NCI-H526 (cell line): ENCODE measurements around the gene SBK2.
"Not testable (repeated sequence)": the region's sequence is repeated elsewhere in the genome, so short reads cannot be mapped to it uniquely, and the experiment has no call there.

Experiments used
- DNase-seq, 2 experiments: peaks; one replicate each; lab custom pipeline; 2025; lab: John Stamatoyannopoulos, UW

SBK2 gene

DNA sequence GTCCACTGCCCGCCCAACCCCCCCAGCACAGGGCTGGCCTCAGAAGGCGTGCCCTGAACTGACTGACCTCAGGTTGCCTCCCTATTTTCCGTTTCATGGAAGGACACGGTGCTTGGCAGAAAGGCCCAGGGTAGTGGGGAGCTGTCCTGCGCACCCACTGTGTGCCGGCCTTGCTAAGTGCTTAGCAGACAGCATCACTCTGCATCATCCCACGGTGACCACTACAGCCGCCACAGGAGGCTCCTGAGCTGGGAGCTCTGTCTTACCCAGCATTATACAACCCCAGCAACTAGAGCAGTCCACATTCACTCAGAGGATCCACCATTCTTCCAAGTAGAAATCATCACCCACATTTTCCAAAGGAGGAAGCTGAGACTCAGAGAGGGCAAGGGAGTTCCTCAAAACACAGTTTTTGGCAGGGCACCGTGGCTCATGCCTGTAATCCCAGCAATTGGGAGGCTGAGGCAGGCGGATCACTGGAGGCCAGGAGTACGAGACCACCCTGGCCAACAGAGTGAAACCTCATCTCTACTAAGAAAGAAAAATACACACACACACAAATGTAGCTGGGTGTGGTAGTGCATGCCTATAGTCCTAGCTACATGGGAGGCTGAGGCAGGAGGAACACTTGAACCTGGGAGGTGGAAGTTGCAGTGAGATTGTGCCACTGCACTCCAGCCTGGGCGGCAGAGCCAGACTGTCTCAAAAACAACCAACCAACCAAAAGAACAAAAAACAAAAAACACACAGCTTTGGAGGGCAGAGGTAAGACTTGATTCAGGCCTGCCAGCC, 1.6 kb downstream of the SBK2 start:
- DNase-seq = no peak

DNA sequence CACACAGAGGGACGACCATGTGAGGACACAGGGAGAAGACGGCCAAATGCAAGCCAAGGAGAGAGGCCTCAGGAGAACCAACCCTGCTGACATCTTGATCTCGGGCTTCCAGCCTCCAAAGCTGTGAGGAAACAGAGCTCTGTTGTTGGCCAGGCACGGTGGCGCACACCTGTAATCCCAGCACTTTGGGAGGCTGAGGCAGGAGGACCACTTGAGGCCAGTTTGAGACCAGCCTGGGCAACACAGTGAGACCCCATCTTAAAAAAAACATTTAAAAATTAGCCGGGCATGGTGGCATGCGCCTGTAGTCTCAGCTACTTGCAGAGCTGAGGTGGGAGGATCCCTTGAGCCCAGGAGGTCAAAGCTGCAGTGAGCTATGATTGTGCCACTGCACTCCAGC, 2.7 kb downstream of the SBK2 start:
- DNase-seq = not testable (repeated sequence)

DNA sequence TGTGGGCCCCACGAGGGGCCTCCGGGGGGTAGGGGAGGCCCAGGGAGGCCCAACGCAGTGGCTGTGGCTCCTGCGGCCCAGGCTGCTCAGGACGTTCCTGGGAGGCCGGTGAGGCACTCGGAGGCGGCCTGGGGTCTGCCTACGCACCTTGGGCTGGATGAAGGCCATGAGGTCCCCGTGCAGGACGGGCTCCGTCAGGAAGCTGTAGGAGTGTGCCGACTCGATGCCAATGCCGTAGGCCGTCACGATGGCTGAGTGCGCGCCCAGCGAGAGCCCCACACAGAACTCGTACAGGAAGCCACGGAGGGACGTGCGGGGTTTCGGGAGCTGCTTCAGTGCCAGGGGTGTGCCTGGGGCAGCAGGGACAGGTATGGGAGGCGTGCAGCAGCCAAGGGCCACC, 5.9 kb downstream of the SBK2 start:
- no peak for DNase-seq

DNA sequence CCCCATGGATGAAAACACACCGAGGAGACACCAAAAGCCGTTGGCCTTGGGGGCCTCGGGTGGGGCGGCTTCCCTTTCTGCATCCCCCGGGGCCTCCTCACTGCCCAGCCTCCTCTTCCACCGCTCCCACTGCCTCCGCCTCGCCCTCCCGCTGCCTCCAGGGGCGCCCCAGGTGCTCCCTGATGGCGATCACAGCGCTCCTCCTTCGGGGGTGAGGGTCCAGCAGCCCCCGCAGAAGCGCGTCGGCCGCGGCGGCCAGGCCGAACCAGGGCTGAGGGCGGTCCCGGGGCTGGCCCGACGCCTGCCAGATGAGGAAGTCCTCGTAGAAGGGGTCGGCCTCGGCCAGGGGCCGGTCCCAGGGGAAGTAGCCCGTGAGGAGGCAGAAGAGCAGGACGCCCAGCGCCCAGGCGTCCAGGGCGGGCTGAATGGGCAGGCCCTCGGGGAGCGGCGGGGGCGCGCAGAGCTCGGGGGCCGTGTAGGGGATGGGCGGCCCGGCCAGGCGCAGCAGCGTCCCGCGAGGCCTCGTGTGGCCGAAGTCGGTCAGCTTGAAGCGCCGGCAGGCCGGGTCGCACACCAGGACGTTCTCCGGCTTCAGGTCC, 7.2 kb downstream of the SBK2 start:
- DNase-seq = no peak

DNA sequence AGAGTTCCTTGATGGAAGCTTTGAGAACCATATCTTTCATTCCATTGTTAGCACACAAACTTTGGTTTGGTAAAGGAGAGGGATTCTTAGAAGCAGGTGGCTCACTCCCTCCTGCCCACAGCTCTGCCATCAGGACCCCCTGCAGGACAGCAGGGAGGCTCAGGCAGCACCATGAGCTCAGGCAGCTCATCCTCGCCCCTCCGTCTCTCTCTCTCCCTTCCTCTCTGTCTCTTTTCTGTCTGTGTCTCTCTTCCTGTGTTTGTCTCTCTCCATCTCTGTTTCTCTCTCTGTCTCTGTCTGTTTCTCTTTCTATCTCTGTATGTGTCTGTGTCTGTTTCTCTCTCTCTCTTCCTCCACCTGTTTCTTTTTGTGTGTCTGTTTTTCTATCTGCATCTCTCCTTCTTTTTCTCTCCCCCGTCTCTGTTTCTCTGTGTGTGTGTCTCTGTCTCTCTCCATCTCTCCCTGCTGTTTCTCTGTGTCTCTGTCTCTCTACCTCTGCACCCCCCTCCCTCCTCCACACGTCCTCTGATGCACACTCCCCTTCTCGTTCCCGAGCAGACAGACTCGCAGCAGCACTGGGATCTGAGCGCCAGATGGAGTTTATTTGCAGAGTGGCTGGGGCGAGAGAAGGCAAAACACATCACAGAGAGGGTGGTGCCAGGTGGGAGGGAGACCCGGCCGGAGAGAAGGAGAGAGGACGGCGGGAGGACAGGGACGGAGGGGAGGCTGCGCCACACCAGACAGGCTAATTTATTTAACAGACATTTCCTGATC, 8.7 kb downstream of the SBK2 start:
- peak; percentile 34 to 37 for DNase-seq

DNA sequence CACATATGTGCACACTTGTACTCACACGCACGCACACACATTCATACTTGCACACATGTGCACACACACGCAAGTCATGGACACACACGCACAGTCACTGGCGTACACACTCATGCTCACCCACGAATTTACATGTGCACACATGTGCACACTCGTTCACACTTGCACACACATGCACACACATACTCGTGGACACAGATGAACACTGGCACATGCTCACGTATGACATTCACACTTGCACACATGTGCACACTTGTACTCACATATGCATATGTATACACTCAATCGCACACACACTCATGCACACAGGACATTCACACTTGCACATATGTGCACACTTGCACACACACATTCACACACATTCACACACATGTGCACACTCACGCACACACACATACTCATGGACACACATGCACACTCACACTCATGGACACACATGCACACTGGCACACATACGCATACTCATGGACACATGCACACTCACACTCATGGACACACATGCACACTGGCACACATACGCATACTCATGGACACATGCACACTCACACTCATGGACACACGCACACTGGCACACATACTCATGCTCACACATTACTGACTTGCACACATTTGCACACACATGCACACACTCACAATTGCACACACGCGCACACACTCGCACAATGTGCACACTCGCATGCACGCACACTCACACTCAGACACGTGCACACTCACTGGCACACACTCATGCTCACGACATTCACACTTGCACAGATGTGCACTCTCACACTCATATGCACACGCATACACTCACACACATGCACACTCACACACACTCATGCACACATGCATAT, 9.5 kb downstream of the SBK2 start:
- no peak for DNase-seq

DNA sequence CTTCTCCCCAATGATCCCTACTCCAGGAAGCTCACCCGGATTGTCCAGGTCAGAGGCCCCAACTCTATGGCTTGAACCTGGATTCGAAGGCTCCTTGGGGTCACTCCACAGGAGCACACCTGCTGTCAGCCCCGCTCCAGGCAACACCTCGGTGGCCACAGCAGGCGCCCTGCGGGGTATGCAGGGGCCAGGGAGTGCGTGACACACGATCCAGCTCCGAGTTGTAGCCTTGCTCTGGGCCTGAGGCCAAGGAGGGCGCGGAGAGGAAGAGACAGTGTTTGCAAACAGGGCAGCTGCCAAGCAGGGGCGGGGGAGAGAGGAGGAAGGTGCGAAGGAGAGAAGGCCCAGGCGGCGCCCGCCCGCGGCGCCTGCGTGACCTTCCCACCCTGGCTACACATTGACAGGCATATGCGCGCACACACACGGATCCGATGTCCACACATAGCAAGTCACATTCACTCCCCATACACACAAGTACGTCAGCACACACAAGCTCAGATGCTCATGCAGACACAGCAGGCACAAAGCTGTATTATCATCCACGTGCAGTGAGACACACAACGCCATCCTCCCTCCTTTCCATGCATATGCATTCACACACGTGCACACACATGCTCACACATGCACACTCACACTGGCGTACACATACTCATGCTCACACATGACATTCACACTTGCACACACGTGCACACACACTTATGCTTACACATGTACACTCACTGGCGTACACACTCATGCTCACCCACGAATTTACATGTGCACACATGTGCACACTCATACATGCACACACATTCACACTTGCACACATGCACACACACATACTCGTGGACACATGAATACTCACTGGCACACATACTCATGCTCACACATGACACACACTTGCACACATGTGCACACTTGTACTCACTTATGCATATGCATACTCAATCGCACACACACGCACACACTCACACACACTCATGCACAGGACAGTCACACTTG, 10.4 kb downstream of the SBK2 start:
- DNase-seq = no peak

DNA sequence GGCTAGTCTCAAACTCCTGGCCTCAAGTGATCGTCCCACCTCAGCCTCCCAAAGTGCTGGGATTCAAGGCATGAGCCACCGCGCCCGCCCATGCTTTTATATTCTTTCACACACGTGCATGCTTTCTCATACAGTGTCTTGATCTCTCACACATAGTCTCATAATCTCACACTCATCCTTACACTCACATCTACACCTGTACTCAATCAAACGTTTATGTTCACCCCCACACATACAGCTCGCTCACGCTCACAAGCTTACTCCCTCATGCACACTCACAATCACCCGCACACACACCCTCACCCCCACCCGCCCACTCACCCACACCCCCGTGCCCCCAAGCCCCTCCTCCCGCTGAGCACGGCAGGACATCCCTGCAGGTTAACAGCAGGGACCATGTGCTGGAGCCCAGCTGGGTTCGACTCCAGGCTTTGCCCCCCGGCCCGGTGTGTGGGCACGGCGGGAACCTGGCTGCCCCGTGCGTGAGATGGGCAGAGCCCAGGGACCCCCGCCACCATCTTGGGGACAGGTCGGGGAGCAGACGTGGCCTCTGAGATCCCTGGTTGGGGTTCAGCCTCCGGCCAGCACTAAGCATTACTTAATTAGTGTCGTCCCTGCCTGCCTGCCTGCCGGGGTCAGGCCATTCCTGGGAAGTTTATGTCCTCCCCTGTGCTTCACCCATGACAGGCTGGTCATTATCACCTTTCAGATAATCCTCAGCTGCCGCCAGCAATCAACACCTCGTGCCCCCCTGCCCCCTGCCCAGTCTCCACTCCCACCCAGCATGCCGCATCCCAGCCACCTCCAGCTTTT, 11.4 kb downstream of the SBK2 start:
- DNase-seq = no peak

DNA sequence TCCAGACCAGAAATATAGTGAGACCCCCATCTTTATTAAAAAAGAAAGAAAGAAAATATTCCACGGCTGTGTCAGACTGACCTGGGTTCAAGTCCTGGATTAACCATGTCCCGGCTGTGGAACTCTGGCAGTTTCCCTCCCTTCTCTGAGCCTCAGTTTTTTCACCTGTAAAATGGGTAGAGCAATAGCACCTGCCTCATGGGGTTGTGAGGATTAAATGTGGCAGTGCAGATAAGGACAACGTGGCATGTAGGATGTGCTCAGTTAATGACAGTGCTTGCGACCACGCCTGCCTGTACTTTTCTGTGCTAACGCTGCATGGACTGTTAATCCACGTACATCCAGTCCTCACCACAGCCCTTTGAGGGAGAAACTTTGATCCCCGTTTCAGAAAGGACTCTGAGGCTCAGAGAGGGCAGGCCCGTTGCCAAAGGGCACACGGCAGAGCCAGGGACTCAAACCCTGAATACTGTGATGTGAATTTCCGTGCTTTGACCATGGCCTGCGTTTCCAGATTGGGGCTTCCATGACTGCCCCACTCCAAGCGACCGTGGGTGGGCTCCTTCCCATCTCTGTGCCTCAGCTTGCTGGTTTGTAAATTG, 16.1 kb downstream of the SBK2 start:
- DNase-seq = no peak

DNA sequence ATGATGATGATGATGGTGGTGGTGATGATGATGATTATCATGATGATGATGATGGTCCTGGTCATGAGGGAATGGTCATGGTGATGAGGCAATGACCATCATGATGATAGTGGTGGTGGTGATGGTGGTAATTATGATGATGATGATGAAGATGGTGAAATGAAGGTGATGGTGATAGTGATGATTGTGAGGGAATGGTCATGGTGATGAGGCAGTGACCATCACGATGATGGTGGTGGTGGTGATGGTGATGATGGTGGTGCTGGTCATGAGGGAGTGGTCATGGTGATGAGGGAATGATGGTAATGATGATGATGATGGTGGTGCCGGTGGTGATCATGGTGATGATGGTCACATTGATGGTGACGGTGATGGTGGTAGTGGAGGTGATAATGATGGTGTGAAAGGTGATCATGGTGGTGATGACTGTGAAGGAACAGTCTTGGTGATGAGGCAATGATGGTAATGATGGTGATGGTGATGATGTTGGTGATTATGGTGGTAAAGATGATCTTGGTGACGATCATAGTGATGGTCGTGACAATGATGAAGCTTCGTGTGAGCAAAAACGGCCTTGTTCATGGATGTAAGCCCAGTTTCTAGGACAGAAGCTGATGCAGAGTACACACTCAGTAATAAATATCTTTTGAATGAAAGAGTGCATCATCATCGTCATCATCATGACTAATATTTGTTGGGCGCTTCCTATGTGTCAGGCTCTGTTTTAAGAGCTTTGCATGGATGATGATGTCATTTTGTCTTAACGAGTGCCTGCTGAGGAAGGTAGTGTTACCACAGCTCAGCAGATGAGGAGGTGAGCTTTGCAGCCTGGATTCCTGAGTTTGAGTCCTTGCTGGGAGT, 17.3 kb downstream of the SBK2 start:
- DNase-seq = no peak

DNA sequence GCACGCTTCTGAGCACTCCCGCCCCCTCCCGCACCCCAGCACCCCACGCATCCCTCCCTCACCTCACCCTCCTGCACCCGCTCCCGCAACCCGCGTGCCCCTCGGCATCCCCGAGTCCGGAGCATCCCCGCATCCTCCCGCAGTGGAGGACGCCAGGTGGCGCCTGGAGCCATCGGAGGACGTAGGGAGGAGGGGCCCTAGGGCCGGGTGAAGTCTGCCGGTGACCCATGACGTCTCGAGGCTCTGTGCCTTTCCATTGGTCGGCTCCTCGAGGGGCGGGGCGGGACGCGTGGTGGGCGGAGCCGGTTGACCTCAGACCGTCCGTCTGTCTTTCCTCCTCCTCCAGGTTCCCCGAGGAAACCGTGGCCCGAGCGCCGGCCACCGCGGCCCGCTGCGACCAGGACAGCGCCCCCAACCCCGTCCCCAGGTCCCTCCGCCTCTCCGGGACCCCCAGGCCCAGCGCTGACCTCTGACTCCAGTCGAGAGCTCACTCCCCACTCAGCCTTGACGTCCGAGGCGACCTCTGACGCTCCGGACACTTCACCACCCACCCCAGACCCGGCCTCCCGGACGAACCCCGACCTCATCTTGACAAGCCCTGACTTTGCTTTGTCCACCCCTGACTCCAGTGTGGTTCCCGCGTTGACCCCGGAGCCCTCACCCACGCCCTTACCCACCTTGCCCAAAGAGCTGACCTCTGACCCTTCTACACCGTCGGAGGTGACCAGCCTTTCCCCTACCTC, 19.9 kb downstream of the SBK2 start:
- DNase-seq = peak; percentile 75 to 97

DNA sequence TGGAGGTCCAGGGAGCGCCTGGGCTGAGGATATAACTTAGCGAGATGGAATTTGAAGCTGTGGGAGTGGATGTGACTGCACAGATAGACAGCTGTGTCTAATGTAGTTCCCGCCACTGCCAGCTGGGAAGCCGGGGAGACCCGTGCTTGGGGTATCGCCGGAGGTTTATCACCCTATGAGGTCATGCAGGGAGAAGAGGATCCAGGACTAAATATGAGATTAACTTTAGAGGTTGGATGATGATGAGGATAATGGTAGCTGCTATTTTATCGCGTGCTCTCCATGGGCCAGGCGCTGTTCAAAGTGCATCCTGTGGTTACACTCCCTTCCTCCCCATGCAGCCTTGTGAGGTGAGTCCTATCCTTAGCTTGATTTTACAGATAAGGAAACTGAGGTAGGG, 28.8 kb downstream of the SBK2 start:
- DNase-seq = no peak

DNA sequence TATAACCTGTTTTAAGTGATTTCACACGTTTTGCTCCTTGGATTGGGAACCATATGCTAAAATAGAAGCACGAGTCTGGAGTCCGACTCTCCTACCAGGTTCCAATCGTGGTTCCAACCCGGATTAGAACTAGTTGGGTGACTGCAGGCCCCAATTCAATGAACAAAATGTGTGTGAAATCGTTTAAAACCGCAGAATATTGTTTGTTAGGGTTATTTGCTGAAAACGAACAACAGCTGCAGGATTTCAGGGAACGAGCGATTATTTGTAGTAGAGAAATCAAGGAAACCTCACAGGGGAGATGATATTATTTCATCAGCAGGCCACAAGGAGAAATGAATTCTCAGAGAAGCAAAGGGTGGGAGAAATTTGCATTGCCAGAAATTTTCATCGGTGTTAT, 32.0 kb downstream of the SBK2 start:
- no peak for DNase-seq

DNA sequence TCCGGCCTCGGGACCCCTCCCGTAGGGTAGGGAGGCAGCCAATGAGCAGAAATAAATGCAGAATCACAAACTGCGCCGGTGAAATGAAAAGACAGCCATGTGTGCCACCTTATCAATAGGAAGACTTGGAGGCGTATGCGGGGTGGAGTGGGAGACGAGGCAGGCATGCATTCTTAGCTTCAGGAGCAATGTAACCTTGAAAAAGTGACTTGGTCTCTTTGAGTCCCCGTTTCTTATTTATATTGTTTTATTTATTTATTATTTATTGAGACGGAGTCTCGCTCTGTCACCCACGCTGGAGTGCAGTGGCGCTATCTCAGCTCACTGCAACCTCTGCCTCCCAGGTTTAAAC, 32.7 kb downstream of the SBK2 start:
- DNase-seq = no peak

DNA sequence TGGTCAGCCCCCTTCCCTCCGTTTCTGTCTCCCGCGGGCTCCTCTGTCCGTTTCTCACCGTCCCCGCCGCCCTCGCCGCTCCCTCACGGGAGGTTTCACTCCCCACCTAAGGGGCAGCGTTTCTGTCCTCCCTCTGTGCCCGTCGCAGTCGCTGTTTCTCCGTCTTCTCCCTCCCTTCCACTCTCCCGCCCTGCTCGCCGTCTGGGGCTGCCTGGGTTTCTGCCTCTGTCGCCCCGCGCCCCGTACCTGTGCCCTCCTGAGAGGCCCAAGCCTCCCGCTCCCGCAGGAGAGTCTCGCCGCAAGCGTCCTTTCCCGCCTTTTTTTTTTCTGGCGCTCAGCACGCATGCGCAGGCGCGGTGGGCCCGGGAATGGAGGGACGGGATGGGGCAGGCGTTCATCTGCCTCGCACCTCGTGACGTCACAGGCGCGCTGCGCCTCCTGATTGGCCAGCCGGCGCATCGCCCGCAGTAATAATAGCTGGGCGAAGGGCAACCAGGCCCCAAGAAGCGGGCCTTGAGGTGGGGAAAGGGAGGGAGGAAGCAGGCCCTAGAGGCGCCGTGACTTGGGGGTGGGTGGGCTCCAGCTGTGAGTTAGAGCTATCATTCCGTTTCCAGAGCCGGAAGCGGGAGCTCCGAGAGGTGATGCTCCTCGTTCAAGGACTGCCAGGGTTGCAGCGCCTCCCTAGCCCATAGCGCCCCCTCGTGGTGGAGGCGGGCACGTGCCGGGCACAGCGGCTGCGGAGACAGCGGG, 33.3 kb downstream of the SBK2 start:
- DNase-seq = peak; percentile 96 to 98

DNA sequence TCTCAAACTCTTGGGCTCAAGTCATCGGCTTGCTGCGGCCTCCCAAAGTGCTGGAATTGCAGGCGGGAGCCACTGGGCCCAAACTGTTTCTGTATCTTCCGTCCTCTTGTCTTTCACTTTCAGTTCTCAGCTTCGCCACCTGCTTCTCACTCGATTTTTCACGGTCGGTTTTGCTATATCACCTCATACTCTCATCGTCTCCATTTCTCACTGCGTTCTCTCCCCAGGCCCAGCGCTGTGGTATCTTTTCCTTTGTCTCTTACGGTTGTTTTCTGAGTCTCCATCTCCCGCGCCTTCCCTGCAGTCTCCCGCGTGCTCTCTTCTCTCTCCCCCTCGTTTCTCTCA, 33.8 kb downstream of the SBK2 start:
- no peak for DNase-seq

DNA sequence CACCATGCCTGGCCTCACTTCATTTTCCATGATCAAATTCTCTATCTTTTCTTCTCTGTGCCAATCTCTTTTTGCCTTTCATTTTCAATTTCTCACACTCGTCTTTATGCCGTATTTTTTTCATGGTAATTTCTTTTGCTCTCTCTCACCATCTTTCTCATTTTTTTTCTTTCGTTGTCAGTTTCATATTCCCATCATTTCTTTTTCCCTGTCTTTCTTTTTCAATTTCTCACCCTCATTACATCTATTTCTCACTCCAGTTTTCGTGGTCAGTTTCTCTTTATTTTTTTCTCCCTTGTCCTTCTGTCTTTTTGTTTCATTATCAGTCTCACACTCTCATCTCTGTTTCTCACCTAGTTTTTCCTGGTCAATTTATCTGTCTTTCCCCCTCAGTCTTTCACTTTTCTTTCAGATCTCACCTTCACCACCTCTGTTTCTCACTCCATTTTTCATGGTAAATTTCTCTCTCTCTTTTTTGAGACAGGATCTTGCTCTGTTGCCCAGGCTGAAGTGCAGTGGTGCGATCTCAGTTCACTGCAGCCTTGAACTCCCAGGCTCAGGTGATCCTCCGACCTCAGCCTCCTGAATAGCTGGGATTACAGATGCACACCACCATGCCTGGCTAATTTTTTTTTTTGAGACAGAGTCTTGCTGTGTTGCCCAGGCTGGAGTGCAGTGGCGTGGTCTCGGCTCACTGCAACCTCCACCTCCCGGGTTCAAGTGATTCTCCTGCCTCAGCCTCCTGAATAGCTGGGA, 34.6 kb downstream of the SBK2 start:
- DNase-seq = no peak
